Testis (tissue), 3 donors: ENCODE data around the gene PKDREJ. TPM values are rescaled to one million over a fixed set of nuclear protein-coding genes. Genes with fewer than 3 reads are reported as not detected.

Source experiments
- DNase-seq: peaks from one replicate; pipeline ENCODE4 v3.0.0-alpha.2; 2019
- H3K27ac ChIP-seq, 2 donors: fragments of 200-600 bp; sonication (generic); one replicate each; pipeline ENCODE4 v1.5.1; 2019
- H3K27me3 ChIP-seq: fragments of 200-600 bp; sonication (generic); one replicate; pipeline ENCODE4 v1.5.1; 2019
- H3K36me3 ChIP-seq: fragments of 200-600 bp; sonication (generic); one replicate; pipeline ENCODE4 v1.5.1; 2017; ENCODE audit warnings: low read depth; ENCODE audit errors: missing control alignments
- H3K4me1 ChIP-seq: fragments of 200-600 bp; sonication (generic); one replicate; pipeline ENCODE4 v1.5.1; 2019
- H3K4me3 ChIP-seq, 2 donors: fragments of 200-600 bp; sonication (generic); one replicate each; pipeline ENCODE4 v1.5.1; 2017 to 2019
- H3K9me3 ChIP-seq: fragments of 200-600 bp; sonication (generic); one replicate; pipeline ENCODE4 v1.5.1; 2017
- POLR2A ChIP-seq: fragments of 450-650 bp; IDR thresholded peaks from one replicate; pipeline ENCODE4 v1.6.1; 2017; ENCODE audit warnings: antibody characterized with exemption, mild to moderate bottlenecking, moderate library complexity
- WGBS, 2 donors: methylation state at CpG; one replicate each; pipeline ENCODE4 v1.1.5; 2018; 5-methylcytosine and 5-hydroxymethylcytosine counted together
- intact Hi-C: fragments of 100-400 bp; cut with DNase I; formaldehyde crosslinking; loops from one replicate; pipeline ENCODE4 v1.15.1; 2023; ENCODE audit warnings: low total_unique reads
- polyA plus RNA-seq: library from polyadenylated mRNA; stranded (reverse); fragments of 350-450 nt; fragmentation: Illumina TruSeq; extraction: RNeasy Lipid Tissue Mini Kit (QIAGEN cat#74804); gene quantifications from one replicate; pipeline ENCODE4 v1.2.3, GENCODE V29; 2014; ENCODE audit warnings: low read depth, low replicate concordance; ENCODE audit not compliant: insufficient read depth
- total RNA-seq, 2 donors: library from RNA; depleted of rRNA; stranded (reverse); fragments of >200 nt; gene quantifications; one replicate each; pipeline ENCODE4 v1.2.3, GENCODE V29; 2016
- TF ChIP-seq, protein P1 (sequence below), 3 experiments: fragments of 450-650 bp in 2 of 3; fragments of 200-600 bp in 1 of 3; sonication (generic) in 1 of 3; IDR thresholded peaks; one replicate each; pipeline ENCODE4 v1.5.1; 2016 to 2019; ENCODE audit warnings: antibody characterized with exemption in 3 of 3, mild to moderate bottlenecking in 2 of 3, moderate library complexity in 1 of 3

PKDREJ gene
- total and polyA plus RNA-seq, 3 donors from 2014 or later, result 3.4 to 10.4 (median 5.0) TPM

DNA sequence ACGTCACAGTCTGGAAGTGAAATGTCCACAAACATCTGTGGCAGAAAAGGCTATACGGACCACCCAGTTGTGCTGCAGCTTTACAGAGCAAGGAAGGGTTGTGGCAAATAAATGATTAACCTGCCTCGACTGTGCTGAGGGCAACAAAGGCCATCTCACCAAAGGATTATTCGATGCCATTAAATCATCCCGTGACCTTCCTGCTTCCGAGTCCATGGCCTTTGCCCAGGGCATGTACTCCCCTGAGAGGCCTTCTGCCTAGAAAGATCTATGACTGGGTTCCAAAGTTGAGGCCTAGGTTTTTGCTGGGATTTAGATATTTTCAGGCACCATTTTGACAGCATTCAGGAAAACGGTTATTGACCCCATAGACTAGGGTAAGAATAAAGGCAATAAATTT lies 22.2 kb downstream of the PKDREJ start:
- no peak for TF ChIP-seq POLR2A
- Histone ChIP-seq H3K27me3 (no peaks in the 10 kb centered on the region), H3K4me1 (peaks cover 31% of the 10 kb centered on the region), H3K9me3 (no peaks in the 10 kb centered on the region), H3K27ac (no peak overlapping the region), H3K36me3 (no peaks in the 10 kb centered on the region), H3K4me3 (no peak overlapping the region)
- WGBS, 2 donors, result 73 to 80% methylated on average over 7 of the region's 7 CpGs
- intact Hi-C loops, result no loop called here
- no peak for DNase-seq

DNA sequence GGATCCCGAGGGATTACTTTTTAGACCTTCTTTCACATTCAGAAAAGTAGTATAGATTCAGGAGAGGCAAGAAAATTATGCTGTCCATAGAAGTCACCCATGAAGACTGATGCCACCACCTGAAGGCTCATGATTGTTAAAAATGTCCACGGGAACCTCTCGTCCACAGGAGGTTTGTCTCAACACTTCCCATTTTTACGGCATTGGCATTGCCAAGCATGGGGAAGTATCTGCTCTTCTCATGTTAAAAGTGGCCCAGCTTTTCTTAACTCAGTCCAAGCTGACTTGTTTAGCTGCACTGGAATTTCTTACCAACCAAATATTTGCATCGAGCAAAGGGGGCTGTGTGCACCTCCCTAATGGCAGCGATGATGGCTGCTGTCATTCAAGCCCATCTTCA lies 22.6 kb downstream of the PKDREJ start:
- H3K27ac ChIP-seq, result no peak overlapping the region
- no peaks in the 10 kb centered on the region for H3K36me3 ChIP-seq
- H3K27me3 ChIP-seq, result no peaks in the 10 kb centered on the region
- no peak overlapping the region for H3K4me3 ChIP-seq
- WGBS, 2 donors, result 87 to 97% methylated on average over 6 of the region's 6 CpGs
- peaks cover 28% of the 10 kb centered on the region for H3K4me1 ChIP-seq
- TF ChIP-seq, protein P1, sequence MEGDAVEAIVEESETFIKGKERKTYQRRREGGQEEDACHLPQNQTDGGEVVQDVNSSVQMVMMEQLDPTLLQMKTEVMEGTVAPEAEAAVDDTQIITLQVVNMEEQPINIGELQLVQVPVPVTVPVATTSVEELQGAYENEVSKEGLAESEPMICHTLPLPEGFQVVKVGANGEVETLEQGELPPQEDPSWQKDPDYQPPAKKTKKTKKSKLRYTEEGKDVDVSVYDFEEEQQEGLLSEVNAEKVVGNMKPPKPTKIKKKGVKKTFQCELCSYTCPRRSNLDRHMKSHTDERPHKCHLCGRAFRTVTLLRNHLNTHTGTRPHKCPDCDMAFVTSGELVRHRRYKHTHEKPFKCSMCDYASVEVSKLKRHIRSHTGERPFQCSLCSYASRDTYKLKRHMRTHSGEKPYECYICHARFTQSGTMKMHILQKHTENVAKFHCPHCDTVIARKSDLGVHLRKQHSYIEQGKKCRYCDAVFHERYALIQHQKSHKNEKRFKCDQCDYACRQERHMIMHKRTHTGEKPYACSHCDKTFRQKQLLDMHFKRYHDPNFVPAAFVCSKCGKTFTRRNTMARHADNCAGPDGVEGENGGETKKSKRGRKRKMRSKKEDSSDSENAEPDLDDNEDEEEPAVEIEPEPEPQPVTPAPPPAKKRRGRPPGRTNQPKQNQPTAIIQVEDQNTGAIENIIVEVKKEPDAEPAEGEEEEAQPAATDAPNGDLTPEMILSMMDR (IDR thresholded peaks at IDR 0.05), result no peak
- no peak for TF ChIP-seq POLR2A
- intact Hi-C loops, result no loop called here
- no peaks in the 10 kb centered on the region for H3K9me3 ChIP-seq
- DNase-seq, result no peak

DNA sequence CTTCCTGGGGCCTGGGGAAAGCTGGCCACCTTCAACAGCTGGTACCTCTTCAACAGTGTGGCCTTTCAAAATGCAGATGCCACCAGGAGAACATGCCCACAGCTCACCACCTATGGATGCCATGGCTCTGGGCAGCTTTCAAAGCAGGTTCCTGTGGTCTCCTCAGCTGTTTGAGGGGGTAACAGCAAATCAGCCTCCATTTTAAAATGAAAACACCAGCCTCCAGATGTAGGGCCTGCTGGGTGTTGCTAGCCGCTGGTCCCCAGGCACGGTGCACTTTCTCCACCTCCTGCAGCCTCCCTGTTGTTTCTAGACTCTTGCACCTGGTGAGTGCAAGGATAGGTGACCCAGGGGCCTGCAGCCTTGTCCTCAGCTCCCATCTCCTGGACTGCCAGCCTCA lies 23.1 kb downstream of the PKDREJ start:
- H3K4me1 ChIP-seq, result peaks cover 23% of the 10 kb centered on the region
- H3K4me3 ChIP-seq, result no peak overlapping the region
- TF ChIP-seq, protein P1 (IDR thresholded peaks at IDR 0.05), result no peak
- TF ChIP-seq POLR2A, result no peak
- intact Hi-C loops, result no loop called here
- H3K27me3 ChIP-seq, result no peaks in the 10 kb centered on the region
- H3K9me3 ChIP-seq, result no peaks in the 10 kb centered on the region
- WGBS, 2 donors, result 100% methylated on average over 2 of the region's 2 CpGs
- no peaks in the 10 kb centered on the region for H3K36me3 ChIP-seq
- no peak for DNase-seq
- no peak overlapping the region for H3K27ac ChIP-seq

DNA sequence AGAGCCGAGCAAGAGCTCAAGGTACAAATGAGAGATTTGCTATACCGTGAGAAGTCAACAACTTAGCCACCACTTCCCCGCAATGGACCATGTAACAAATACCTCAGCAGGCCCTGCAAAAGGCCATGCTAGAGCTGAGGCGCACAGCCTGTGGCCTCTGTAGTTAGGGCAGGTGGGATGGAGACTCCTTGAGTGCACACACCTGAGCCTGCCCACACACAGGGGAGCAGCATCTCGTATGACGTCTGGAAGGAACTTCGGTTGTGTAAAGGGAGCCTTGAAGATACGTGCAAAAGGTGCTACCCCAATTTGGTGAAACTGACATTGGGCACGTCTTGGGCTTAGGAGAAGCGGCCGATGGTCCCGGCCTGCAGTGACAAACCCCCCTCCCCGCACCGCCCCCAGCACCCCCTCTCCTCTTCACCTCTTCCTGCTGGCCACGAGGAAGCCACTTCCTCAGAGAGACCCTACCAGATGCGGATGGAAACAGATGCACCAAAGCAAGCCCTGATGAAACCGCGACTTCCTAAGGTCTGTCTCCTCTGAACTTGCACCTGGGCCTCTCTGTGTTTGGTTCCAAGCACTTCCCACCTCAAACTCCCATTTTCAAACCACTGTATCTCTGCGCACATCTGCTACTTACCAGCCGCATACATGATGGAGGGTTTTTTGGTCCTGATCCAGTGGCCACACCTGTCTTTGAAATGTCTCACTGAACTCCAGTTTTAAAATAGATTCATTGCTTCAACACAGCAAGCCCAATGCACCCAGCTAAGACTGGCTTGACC lies 23.7 kb downstream of the PKDREJ start:
- H3K27ac ChIP-seq, result no peak overlapping the region
- peaks cover 17% of the 10 kb centered on the region for H3K4me1 ChIP-seq
- H3K9me3 ChIP-seq, result no peaks in the 10 kb centered on the region
- H3K4me3 ChIP-seq, result no peak overlapping the region
- H3K27me3 ChIP-seq, result no peaks in the 10 kb centered on the region
- intact Hi-C loops, result no loop called here
- DNase-seq, result no peak
- WGBS, 2 donors, result 90 to 93% methylated on average over 17 to 20 of the region's 20 CpGs
- H3K36me3 ChIP-seq, result no peaks in the 10 kb centered on the region
- TF ChIP-seq POLR2A, result no peak
- TF ChIP-seq, protein P1 (IDR thresholded peaks at IDR 0.05), result no peak

DNA sequence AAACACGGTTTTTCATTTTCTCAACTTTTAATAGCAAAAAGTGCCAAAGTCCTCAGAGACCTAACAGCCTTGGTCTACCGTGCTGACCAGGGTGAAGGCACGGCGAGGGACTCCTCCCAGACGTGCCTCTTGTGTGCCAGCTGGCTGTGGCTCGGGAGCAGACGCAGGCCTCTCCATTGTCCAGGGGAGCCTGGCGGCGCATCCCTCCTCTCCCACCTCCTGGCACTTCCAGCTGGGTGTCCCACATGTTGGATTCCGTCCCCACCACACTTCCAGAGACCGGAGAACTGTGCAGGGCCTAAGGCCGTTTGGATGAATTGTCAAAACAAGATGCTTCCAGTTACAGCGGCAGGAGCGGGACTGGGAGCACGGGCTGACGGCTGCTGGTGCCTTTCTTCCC lies 24.6 kb downstream of the PKDREJ start:
- Histone ChIP-seq H3K36me3 (no peaks in the 10 kb centered on the region), H3K9me3 (no peaks in the 10 kb centered on the region), H3K4me3 (no peak overlapping the region), H3K27me3 (no peaks in the 10 kb centered on the region), H3K4me1 (peaks cover 8% of the 10 kb centered on the region), H3K27ac (no peak overlapping the region)
- TF ChIP-seq POLR2A, result no peak
- TF ChIP-seq, protein P1 (IDR thresholded peaks at IDR 0.05), result no peak
- intact Hi-C loops, result no loop called here
- 90 to 92% methylated on average over 16 of the region's 16 CpGs for WGBS, 2 donors
- DNase-seq, result no peak
